HL-60/S4 treated with phorbol 12-myristate 13-acetate at 8.2 ng/mL for 4 days and 3 days (cell line): Measurements from ENCODE around the gene MYO1G.
"Not testable (repeated sequence)": the region's sequence is repeated elsewhere in the genome, so short reads cannot be mapped to it uniquely, and the experiment has no call there.

Source experiments
- in situ Hi-C: fragments of 300-500 bp; cut with MboI; formaldehyde crosslinking; loops from 2 replicates; pipeline ENCODE4 v1.15.0; 2022; ENCODE audit warnings: low sequenced_read_pairs

Gene MYO1G

DNA sequence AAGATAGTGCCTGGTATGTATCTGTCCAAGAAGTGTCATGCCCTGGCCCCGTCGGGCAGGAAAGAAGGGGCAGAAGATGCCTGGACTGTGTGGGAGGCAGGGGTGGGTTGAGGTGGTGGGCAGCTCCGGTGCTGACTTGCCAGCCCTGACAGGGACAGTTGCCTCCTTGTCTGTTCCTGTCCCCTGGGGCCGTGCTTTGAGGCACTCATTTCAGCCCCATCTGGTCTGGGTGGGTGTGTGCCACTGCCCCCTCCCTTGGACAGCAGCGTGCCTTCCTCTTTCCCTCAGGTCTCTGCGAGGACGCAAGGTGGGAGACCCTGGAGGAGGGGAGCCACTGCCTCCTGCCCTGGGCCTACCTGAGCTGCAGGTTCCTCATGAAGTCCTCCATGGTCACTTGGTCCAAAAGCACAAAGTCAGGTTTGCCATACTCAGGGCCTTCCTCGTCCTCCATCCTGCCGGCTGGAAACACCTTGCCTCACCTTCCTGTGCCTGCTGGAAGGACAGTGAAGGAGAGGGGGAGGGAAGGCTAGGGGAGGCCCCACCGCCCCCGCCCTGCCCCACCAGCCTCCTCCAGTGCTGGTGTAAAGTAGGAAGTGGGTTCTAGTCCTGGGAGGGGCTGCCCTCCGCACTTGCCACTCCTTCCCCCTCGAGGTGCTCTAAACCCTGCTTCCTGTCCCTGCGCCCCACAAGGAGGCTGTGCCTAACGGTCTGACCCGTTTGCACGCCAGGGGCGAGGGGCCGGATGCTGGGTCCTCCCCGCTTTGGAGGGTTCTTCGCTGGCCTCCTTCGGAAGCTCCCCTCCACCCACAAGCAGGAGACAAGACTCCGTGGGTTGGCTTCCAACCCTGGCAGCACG, at the start of gene MYO1G:
MYO1G (minus strand) TSS at position 505 of the 856 bp plus-strand sequence; CDS start at position 451, 54 bp downstream.
- in situ Hi-C loops = no loop called here

DNA sequence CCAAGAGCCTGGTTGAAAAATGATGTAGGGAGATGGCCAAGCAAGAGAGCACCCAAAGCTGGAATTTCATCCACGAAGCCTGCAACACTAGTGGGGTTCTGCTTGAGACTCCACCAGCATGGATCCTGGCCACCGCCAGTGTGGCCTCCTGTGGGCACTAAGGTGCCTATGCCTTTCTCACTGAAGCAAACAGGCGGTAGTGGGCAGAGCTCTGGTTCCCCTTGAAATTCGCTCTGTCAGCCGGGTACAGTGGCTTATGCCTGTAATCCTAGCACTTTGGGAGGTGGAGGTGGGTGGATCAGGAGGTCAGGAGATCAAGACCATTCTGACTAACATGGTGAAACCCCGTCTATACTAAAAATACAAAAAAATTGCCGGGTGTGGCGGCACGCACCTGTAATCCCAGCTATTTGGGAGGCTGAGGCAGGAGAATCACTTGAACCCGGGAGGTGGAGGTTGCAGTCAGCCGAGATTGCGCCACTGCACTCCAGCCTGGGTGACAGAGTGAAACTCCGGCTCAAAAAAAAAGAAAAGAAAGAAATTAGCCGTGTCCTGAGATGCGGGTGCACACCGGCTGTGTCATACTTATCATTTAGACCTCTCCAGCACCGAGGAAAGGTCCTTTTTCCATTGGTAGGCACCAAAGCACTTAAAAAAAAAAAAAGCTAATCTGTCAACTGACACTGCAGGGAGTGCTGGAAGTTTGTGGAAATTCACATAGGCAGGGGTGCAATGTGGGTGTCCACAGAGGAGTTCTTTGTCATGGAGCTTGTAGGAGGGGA, 49.5 kb upstream of the MYO1G start:
- in situ Hi-C loops = no loop called here

DNA sequence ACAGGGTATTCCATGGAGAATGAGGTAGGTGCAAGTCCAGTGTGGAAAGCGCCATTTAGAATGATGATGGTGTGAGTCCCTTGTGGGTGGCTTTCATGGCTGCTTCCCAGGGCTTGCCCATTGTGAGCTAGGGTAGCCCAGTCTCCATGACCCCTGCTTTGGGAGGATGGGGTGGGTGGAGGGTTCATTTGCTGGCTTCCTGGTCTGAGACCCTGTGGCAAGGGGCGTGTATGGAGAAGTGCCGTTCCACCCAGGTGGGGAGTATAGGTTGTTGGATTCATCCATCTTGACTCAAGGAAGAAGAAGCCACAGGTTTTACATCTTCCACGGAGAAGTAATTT, 48.9 kb upstream of the MYO1G start:
- in situ Hi-C loops = no loop called here

DNA sequence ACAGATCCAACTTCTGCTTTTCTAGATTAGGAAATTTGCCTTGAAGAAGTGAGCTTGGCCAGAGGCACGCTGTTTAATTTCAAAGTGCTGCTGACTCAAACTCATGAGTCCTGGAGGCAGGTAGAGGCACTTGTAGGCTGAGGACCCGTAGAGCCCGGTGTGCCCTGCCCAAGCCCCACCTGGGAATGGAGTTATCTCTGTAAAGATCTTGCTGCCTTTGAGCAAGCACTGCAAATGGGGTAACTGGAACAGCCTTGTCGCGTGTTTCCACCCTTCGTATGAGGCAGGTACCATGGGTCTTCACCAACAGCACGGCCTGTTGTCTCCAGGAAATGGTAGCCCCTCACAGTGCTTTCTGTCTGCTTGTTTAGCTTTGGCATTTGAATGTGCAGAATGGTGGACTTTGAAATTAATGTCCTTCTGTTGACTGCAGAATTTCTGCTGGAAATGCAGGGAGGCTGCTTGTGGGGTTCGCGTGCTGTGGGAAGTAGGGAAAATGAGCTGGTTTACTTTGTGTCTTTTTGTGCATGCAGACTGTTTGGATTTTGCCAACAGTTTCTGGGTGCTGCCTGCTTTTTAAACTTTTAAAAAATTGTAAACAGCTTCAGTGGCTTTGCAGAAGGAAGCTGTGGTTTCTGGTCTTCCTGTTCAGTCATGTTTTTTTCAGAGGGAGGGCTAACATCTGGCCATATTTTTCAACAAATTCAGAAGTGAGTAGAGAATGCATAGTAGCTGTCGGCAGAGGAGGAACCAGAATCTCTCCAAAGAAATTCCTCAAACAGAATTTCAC, 48.4 kb upstream of the MYO1G start:
- in situ Hi-C loops = no loop called here

- in situ Hi-C loops = no loop called here
Measured at GRCh38 chr7:45026013-45026412, 47.2 kb upstream of the MYO1G start.

GRCh38 chr7:45025473-45025872, 46.7 kb upstream of the MYO1G start:
- in situ Hi-C loops = not testable (repeated sequence)

GRCh38 chr7:45024126-45024744, 45.4 kb upstream of the MYO1G start:
- in situ Hi-C loops = no loop called here

GRCh38 chr7:45021604-45022296, 42.9 kb upstream of the MYO1G start:
- in situ Hi-C loops = no loop called here

DNA sequence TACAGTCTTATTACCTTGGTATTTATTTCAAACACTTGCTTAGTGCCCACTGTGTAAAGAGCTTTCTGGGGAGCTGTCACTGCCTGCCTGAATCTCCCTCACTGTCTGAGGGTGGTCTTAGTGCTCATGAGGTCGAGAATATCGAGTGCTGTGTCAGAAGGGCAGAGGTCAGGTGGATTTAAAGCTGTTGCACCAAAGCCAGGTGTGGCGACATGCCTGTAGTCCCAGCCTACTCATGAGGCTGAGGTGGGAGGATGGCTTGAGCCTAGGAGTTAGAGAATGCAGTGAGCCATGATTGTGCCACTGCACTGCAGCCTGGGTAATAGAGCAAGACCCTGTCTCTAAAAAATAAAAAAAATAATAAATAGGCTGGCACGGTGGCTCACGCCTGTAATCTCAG, 42.1 kb upstream of the MYO1G start:
- in situ Hi-C loops = no loop called here

DNA sequence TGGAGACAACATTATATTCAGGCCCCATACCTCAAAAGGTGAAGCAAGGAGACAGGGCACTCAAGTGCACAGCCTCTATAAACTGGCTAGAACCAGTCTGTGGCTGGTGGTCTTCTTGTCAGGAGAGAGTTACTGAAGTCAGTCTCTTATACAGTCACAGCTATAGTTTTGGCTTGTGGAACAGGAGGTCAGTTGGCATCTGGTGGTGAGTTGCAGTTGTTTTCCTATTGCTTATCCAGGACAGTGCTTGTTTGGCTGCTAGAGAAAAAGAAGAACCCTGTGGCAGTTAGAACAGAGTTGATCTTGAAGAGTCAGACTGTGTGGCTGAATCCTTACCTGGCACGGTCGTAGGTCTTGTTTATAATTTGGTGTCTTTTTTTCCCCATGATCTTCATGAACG, 38.4 kb upstream of the MYO1G start:
- in situ Hi-C loops = no loop called here

DNA sequence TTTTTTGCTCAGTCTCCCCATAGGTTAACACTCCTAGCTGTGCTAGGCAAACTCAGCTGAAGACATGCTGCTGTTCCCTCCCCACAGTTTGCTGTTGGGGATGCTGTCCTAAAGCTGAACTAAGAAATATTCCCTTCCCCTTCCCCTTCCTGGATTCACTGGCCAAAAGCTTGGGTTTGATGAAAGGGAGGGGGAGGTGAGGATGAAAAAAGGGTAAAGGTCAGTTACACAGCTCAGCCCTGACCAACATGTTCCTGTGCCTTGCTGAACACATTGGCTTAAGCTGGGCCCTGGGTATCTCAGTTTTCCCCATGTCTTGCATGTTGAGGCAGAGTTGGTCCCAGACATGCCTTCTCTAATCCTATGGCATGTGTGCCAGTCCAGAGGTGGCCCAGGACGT, 36.5 kb upstream of the MYO1G start:
- in situ Hi-C loops = no loop called here

DNA sequence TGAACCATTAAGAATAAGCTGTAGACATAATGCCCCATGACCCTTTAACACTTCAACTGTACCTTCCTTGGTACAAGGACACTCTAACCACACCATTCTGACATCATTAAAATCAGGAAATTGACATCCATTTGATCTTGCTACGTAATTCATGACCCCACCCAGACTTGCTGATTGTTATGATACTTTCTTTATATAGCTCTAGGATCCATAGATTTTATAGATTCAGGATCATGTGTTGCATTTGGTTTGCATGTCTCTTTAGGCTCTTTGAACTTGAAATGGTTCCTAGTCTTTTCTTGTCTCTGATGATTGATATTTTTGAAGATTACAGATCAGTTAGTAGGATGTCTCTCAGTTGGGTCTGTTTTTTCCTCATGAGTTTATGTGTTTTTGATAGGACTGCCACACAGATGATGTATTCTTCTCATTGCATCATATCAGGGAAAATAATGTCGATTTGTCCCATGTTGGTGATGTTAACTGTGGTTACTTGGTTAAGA, 34.7 kb upstream of the MYO1G start:
- in situ Hi-C loops = no loop called here

DNA sequence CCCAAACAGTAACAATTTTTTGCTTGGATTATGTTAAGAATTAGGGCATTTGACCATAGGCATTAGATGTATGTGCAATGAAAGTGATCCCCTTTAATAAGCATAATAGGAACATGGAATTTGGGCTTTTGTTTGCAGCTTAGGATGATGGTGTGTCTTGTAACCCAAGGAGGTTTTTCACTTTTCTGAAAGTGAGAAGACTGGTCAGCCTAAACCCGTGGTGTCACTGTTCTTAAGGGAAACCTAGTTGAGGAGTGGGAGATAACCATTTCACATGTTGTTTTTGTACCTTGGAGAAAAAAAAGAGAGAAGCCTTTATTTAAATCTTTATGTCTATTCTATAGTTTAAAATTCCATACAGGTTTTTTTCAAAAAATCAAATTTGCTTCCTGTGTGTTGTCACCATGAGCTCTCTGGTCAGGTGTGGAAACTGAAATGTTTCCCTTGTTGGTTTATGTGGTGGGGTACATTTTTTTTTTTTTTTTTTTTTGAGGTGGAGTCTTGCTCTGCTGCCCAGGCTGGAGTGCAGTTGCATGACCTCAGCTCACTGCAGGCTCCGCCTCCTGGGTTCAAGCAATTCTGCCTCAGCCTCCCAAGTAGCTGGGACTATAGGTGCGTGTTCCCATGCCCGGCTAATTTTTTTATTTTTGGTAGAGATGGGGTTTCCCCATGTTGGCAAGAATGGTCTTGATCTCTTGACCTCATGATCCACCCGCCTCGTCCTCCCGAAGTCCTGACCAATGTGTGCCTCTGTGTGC, 28.9 kb upstream of the MYO1G start:
- in situ Hi-C loops = no loop called here

GRCh38 chr7:45007106-45007505, 28.3 kb upstream of the MYO1G start:
- in situ Hi-C loops = no loop called here

- in situ Hi-C loops = no loop called here
Measured at GRCh38 chr7:45003789-45004188, 25.0 kb upstream of the MYO1G start.

DNA sequence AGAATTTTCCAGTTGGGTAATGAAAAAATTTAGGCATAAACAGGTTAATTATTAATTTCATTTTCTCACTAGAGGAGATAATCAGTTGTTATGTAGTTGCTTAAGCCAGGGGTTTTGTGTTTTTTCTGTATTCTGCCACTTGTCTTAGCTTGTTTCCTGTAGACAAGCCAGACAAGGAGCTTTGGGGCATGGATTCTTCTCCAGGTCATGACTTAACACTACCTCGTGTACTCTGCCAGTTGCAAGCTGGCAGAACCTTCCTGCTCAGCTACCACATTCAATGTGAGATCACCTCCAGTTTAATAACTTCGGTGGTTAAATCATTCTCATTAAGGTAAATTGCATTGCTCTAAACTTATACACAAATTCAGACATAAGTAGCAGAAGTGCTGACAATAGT, 23.0 kb upstream of the MYO1G start:
- in situ Hi-C loops = no loop called here

DNA sequence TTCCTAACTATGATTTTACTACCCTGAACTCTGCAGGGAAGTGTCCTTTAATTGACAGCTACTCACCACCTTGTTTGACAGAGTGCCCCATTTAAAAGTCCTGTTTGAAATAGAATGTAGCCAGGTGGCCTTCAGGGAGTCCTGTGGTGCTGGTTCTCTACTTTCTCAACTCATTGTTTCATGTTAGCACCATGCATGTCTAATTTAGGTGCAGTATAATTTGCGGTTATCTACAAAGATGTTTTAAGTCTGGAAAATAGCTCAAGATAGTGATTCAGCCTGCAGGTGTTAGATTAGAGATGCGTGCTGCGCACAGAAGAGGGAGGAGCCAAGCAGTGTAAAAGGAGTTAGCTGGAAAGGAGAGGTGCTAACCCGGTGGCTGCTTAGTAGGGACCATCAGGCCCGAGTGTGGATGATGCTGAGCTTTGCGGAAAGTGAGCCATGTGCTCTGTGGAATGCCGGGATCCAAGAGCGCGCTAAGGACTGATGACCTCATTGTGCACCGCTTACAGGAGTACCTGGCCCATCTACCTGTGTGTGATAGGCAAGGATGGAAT, 22.4 kb upstream of the MYO1G start:
- in situ Hi-C loops = no loop called here

- in situ Hi-C loops = no loop called here
Measured at GRCh38 chr7:45000093-45001032, 21.5 kb upstream of the MYO1G start, which contains the start of gene CCM2. Gene CCM2, plus strand, starts transcription at chr7:45000201. Its CDS starts 133 bp downstream, at chr7:45000334.
